ENCODE results near the gene PRKX.
"Not testable (repeated sequence)": the region's sequence is repeated elsewhere in the genome, so short reads cannot be mapped to it uniquely, and the experiment has no call there.

The PRKX gene

DNA sequence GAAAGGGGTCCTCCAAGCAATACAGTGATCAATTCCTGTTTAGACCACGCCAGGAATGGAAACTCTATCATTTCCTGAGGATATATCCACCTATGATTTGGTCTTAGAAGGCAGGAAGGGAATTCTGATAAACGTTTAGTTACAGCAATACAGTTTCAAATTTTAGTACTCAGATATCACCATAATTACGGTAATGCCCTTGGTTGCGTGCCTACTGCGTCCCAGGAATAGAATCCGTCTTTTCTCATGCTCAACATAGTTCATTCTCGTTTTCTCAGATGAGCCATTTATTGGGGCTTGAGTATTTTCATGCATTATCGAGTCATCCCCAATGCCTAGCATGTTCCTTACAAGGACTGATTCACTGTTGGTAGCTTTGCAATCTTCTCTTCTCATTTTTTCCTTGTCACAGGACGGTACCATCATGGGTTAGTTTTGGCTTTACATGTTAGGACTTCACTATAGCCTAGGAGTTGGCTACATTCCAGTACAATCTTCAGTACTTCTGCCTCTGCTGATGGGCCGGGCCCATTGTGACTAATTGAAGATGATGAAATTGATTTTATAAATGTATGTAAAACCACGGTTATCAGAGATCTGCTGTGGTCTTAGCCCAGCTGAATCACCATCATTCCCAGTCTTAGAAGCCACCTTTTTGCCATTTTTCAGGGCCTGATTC is 4.4 kb upstream of the PRKX start:
- TF ChIP-seq ZNF600 (tag by site-specific recombination; IDR thresholded peaks at IDR 0.05) = no peak
- peak; percentile 59 for TF ChIP-seq SETDB1 (IDR thresholded peaks at IDR 0.05; ENCODE audit: insufficient read length, low read length)
- Histone ChIP-seq H3K36me3 (ENCODE audit: control insufficient read depth in 2 of 2, insufficient read depth in 1 of 2, low read length in 2 of 2) (no peaks in the 10 kb centered on the region), H3K4me1 (ENCODE audit: control insufficient read depth, insufficient read depth, low read length) (no peaks in the 10 kb centered on the region), H3K27ac (ENCODE audit: extremely low read depth, low read depth, low read length) (no peak overlapping the region), H3K4me3 (ENCODE audit: low read depth, low read length) (no peak overlapping the region), H3K9me3 (ENCODE audit: control insufficient read depth, insufficient read depth, low read depth, low read length) (no peaks in the 10 kb centered on the region)
- ChIA-PET POLR2A (no interaction called here), CTCF (no interaction called here)

DNA sequence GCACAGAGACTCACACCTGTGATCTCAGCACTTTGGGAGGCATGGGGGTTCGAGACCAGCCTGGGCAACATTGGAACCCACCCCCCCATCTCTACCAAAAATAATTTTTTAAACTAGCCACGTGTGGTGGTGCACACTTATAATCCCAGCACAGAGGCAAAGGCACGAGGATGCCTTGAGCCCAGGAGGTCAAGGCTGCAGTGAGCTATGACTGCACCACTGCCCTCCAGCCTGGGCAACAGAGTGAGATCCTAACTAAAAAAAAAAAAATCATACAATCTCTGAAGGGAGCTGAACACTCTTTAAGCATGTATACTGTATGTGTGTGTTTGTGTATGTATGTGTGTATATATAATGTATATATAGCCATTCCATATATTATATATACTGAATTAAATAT is 2.5 kb upstream of the PRKX start:
- Histone ChIP-seq H3K9me3 (ENCODE audit: control insufficient read depth, insufficient read depth, low read depth, low read length) (no peaks in the 10 kb centered on the region), H3K4me1 (ENCODE audit: control insufficient read depth, insufficient read depth, low read length) (no peaks in the 10 kb centered on the region), H3K4me3 (ENCODE audit: low read depth, low read length) (no peak overlapping the region), H3K36me3 (ENCODE audit: control insufficient read depth in 2 of 2, insufficient read depth in 1 of 2, low read length in 2 of 2) (no peaks in the 10 kb centered on the region), H3K27ac (ENCODE audit: extremely low read depth, low read depth, low read length) (no peak overlapping the region)
- TF ChIP-seq GLI4 (tag by site-specific recombination; IDR thresholded peaks at IDR 0.05) = no peak
- TF ChIP-seq ZNF214 (tag by site-specific recombination; IDR thresholded peaks at IDR 0.05; ENCODE audit: borderline replicate concordance) = no peak
- TF ChIP-seq ZNF19 (tag by site-specific recombination; IDR thresholded peaks at IDR 0.05; ENCODE audit: low read depth) = no peak
- POLR2A ChIA-PET = no interaction called here
- CTCF ChIA-PET = no interaction called here

DNA sequence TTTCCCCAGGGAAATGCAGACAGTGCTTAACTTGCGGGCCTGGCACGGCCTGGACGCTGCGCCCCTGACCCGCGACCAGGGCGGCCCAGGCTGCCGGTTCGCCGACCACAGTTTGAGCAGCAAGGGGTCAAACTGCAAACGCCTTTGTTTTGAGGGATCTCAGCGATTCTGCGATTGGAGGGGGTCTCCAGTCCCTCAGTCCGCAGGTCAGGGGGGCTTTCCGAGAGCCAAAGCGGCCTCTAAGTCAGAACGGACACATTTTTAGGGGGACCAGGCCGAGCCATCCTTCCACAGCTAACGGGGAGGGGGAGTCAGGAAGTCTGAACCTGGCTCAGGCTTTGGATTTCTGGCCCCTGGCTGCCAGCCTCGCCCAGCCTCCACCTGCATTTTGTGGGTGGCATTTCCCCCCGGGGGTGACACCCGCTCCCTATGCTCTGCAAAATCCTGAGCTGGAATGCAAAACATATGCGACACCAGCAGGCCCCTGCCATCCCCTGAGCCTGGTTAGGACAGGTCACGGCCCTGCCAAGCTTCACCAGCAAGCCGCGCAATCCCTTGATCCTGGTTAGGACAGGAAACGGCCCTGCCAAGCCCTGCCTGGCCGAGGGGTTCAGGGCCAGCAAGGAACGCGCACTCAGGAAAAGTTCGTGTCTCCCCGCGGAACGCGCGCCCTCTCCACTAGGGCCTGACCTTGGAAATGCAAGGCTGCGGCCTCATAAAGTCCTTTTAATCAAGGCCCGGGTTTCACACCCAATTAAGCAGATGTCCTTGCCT is 1.4 kb upstream of the PRKX start:
- H3K27ac ChIP-seq (ENCODE audit: extremely low read depth, low read depth, low read length); H3K9me3 ChIP-seq (ENCODE audit: control insufficient read depth, insufficient read depth, low read depth, low read length); H3K4me1 ChIP-seq (ENCODE audit: control insufficient read depth, insufficient read depth, low read length); CTCF ChIA-PET; POLR2A ChIA-PET; H3K4me3 ChIP-seq (ENCODE audit: low read depth, low read length); H3K36me3 ChIP-seq (ENCODE audit: control insufficient read depth in 2 of 2, insufficient read depth in 1 of 2, low read length in 2 of 2): not testable (repeated sequence)

DNA sequence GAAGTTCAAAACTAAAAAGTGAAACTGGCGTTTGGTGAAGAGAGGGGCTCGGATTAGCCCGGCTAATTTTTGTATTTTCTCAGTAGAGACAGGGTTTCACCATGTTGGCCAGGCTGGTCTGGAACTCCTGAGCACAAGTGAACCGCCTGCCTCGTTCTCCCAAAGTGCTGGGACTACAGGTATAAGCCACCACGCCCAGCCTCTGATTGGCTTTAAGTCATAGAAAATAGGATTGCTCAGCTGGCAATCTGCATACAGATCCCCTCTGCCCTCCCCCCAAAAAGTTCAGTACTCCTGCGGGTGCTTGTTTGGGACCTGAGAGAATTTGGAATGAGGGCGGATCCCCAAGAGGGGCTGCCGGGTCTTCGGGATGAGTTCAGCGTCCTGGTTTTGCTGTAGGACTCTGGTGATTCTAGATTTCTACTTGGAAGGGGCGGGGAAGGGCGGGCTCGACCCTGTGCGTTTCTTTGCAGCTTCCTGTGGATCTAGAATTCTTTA is 537 bp upstream of the PRKX start:
- Histone ChIP-seq H3K4me3 (ENCODE audit: low read depth, low read length) (peak overlapping the region; percentile 44), H3K4me1 (ENCODE audit: control insufficient read depth, insufficient read depth, low read length) (no peaks in the 10 kb centered on the region), H3K9me3 (ENCODE audit: control insufficient read depth, insufficient read depth, low read depth, low read length) (no peaks in the 10 kb centered on the region), H3K36me3 (ENCODE audit: control insufficient read depth in 2 of 2, insufficient read depth in 1 of 2, low read length in 2 of 2) (no peaks in the 10 kb centered on the region), H3K27ac (ENCODE audit: extremely low read depth, low read depth, low read length) (no peak overlapping the region)
- TF ChIP-seq ZNF529 (tag by site-specific recombination; IDR thresholded peaks at IDR 0.05; ENCODE audit: insufficient replicate concordance) (no peak), SCRT2 (tag by site-specific recombination; IDR thresholded peaks at IDR 0.05) (no peak), ZNF548 (tag by site-specific recombination; IDR thresholded peaks at IDR 0.05) (no peak), ZNF416 (tag by site-specific recombination; IDR thresholded peaks at IDR 0.05) (no peak), ZNF311 (tag by site-specific recombination; IDR thresholded peaks at IDR 0.05; ENCODE audit: borderline replicate concordance) (no peak), ZNF302 (tag by site-specific recombination; IDR thresholded peaks at IDR 0.05; ENCODE audit: low read depth) (no peak), YY2 (tag by site-specific recombination; IDR thresholded peaks at IDR 0.05) (no peak)
- TF ChIP-seq, protein P1, sequence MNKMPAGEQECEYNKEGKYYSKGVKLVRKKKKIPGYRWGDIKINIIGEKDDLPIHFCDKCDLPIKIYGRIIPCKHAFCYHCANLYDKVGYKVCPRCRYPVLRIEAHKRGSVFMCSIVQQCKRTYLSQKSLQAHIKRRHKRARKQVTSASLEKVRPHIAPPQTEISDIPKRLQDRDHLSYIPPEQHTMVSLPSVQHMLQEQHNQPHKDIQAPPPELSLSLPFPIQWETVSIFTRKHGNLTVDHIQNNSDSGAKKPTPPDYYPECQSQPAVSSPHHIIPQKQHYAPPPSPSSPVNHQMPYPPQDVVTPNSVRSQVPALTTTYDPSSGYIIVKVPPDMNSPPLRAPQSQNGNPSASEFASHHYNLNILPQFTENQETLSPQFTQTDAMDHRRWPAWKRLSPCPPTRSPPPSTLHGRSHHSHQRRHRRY (tag by site-specific recombination; IDR thresholded peaks at IDR 0.05) = no peak
- TF ChIP-seq, protein P2, sequence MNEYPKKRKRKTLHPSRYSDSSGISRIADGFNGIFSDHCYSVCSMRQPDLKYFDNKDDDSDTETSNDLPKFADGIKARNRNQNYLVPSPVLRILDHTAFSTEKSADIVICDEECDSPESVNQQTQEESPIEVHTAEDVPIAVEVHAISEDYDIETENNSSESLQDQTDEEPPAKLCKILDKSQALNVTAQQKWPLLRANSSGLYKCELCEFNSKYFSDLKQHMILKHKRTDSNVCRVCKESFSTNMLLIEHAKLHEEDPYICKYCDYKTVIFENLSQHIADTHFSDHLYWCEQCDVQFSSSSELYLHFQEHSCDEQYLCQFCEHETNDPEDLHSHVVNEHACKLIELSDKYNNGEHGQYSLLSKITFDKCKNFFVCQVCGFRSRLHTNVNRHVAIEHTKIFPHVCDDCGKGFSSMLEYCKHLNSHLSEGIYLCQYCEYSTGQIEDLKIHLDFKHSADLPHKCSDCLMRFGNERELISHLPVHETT (tag by site-specific recombination; IDR thresholded peaks at IDR 0.05) = no peak
- CTCF ChIA-PET = no interaction called here
- POLR2A ChIA-PET = no interaction called here
